ENCODE measurements around the gene CPT1A. TPM values are rescaled to one million over a fixed set of nuclear protein-coding genes. Genes with fewer than 3 reads are reported as not detected.

The CPT1A gene
- total RNA-seq, 1 experiment from 2014 or later: 6.3 TPM

DNA sequence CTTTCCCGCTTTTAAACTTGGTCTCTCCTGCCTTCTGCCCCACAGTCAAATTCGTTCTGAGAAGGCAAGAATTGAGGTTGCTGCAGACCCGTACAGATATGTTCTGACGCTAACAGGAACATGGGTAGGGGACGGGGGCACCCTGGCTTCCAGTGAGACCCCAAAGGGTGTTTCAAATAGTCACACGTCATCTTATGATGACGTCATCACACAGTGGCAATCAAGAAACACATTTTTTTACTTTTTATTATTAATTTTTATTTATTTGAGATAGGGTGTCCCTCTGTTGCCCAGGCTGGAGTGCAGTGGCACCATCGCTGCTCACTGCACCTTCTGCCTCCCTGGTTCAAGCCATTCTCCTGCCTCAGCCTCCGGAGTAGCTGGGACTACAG is 67.5 kb downstream of the CPT1A start:
- no peak for DNase-seq
- H3K36me3 ChIP-seq (ENCODE audit: control insufficient read depth, insufficient read depth, low read length): no peaks in the 10 kb centered on the region
- ChIA-PET CTCF (no interaction called here), POLR2A (no interaction called here)
- no peak overlapping the region for H3K4me3 ChIP-seq (ENCODE audit: low read depth, low read length)
- Mint-ChIP-seq H3K27me3 (ENCODE audit: insufficient read depth, unreplicated experiment) (peaks cover 3% of the 10 kb centered on the region), H3K4me3 (ENCODE audit: unreplicated experiment) (no peak overlapping the region), H3K4me1 (ENCODE audit: low read depth, unreplicated experiment) (peaks cover 7% of the 10 kb centered on the region), H3K27ac (ENCODE audit: unreplicated experiment) (no peak overlapping the region), H3K36me3 (ENCODE audit: insufficient read depth, unreplicated experiment) (no peaks in the 10 kb centered on the region), H3K9me3 (ENCODE audit: unreplicated experiment) (no peaks in the 10 kb centered on the region)
- TF ChIP-seq CTCF (IDR thresholded peaks at IDR 0.05; ENCODE audit: insufficient read depth in 1 of 2, low read depth in 1 of 2, low read length in 1 of 2, severe bottlenecking in 1 of 2, unreplicated experiment in 1 of 2): no peak
- peaks cover 6% of the 10 kb centered on the region; the same call in 1 of the 2 replicates for H3K4me1 ChIP-seq
- no peaks in the 10 kb centered on the region for H3K9me3 ChIP-seq
- no peaks in the 10 kb centered on the region for H3K27me3 ChIP-seq (replicated peaks; ENCODE audit: control insufficient read depth, insufficient read depth, low read length)
- BruUV-seq (replicated peaks): no TSS peak
- intact Hi-C loops (cut with micrococcal nuclease; ENCODE audit: unreplicated experiment): no loop called here

DNA sequence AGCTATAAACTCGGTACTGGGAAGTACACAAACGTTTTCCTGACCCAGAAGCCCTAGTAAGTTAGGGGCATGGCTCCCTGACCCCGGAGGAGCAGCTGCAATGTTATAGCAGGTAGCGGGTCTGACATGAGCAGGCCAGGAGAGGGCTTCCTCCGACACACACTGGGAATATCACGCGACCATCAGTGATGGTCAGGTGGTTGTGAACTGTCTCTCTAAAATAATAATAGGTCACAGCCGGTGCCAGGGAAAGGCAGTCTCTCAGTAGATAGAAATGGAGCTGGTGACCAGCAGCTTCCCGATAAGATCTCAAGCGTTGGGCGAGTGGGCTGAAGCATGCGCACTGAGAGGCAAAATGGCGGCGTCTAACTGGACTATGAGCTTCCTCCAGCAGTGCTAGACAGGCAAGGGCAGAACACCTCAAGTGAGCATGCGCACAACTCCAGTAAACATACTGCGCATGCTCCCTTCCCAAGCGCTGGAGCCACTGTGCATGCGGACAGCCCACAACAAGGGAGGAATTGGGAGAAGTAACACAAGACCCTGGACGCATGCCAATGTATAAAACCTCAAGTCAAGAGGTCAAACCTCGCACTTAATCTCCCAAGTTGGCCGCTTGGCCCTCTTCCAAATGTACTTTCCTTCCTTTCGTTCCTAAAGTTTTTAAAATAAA is 68.1 kb downstream of the CPT1A start:
- POLR2A ChIA-PET: no interaction called here
- H3K4me1 ChIP-seq: peaks cover 6% of the 10 kb centered on the region; the same call in 1 of the 2 replicates
- BruUV-seq (replicated peaks): no TSS peak
- intact Hi-C loops (cut with micrococcal nuclease; ENCODE audit: unreplicated experiment): no loop called here
- Mint-ChIP-seq H3K4me1 (ENCODE audit: low read depth, unreplicated experiment) (peaks cover 7% of the 10 kb centered on the region), H3K27ac (ENCODE audit: unreplicated experiment) (no peak overlapping the region), H3K4me3 (ENCODE audit: unreplicated experiment) (no peak overlapping the region), H3K27me3 (ENCODE audit: insufficient read depth, unreplicated experiment) (peaks cover 3% of the 10 kb centered on the region), H3K9me3 (ENCODE audit: unreplicated experiment) (no peaks in the 10 kb centered on the region), H3K36me3 (ENCODE audit: insufficient read depth, unreplicated experiment) (no peaks in the 10 kb centered on the region)
- TF ChIP-seq CTCF (IDR thresholded peaks at IDR 0.05; ENCODE audit: insufficient read depth in 1 of 2, low read depth in 1 of 2, low read length in 1 of 2, severe bottlenecking in 1 of 2, unreplicated experiment in 1 of 2): no peak
- H3K9me3 ChIP-seq: no peaks in the 10 kb centered on the region
- no peak overlapping the region for H3K4me3 ChIP-seq (ENCODE audit: low read depth, low read length)
- no peak for DNase-seq
- CTCF ChIA-PET: no interaction called here
- no peaks in the 10 kb centered on the region for H3K36me3 ChIP-seq (ENCODE audit: control insufficient read depth, insufficient read depth, low read length)
- no peaks in the 10 kb centered on the region for H3K27me3 ChIP-seq (replicated peaks; ENCODE audit: control insufficient read depth, insufficient read depth, low read length)

DNA sequence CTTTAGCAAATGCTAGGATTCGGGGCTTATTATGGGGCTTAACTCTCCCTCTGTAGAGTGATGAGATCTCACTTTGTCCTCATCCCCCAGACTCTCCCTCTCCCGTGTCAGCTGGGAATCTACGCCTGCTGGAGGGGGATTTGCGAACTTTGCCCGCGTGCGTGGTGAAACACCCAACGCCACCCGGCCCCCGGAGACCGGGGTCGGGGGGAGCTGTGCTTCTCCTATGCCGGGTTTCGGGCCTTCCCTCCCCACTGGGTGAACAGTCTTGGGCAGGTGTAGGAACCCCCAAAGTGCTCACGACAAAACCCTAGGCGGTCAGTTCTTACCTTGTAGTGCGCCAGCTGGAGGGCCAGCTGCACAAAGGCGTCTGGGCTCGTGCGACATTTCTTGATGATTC is 68.8 kb downstream of the CPT1A start:
- ChIA-PET POLR2A (no interaction called here), CTCF (interaction anchor here (1.5 kb wide), 1 partner anchor 26 kb away, joined by 3 read pairs; no protein-coding TSS in a partner anchor)
- H3K27ac Mint-ChIP-seq (ENCODE audit: unreplicated experiment): no peak overlapping the region
- Histone ChIP-seq H3K27me3 (replicated peaks; ENCODE audit: control insufficient read depth, insufficient read depth, low read length) (no peaks in the 10 kb centered on the region), H3K36me3 (ENCODE audit: control insufficient read depth, insufficient read depth, low read length) (no peaks in the 10 kb centered on the region), H3K4me3 (ENCODE audit: low read depth, low read length) (no peak overlapping the region), H3K9me3 (no peaks in the 10 kb centered on the region), H3K4me1 (peaks cover 6% of the 10 kb centered on the region; the same call in 1 of the 2 replicates)
- TF ChIP-seq CTCF (IDR thresholded peaks at IDR 0.05; ENCODE audit: insufficient read depth in 1 of 2, low read depth in 1 of 2, low read length in 1 of 2, severe bottlenecking in 1 of 2, unreplicated experiment in 1 of 2): no peak
- no peak overlapping the region for H3K4me3 Mint-ChIP-seq (ENCODE audit: unreplicated experiment)
- H3K36me3 Mint-ChIP-seq (ENCODE audit: insufficient read depth, unreplicated experiment): no peaks in the 10 kb centered on the region
- intact Hi-C loops (cut with micrococcal nuclease; ENCODE audit: unreplicated experiment): no loop called here
- peaks cover 7% of the 10 kb centered on the region for H3K4me1 Mint-ChIP-seq (ENCODE audit: low read depth, unreplicated experiment)
- BruUV-seq (replicated peaks): no TSS peak
- no peak for DNase-seq
- peaks cover 3% of the 10 kb centered on the region for H3K27me3 Mint-ChIP-seq (ENCODE audit: insufficient read depth, unreplicated experiment)
- no peaks in the 10 kb centered on the region for H3K9me3 Mint-ChIP-seq (ENCODE audit: unreplicated experiment)

Measured in Caco-2 (cell line).